GM21515 (cell line): Measurements from ENCODE around the gene SHROOM3.

ENCODE experiments used
- ATAC-seq: cut with Tn5 transposase; IDR thresholded peaks from one replicate; pipeline ENCODE4 v1.9.1; 2021; ENCODE audit not compliant: unreplicated experiment

SHROOM3 gene

DNA sequence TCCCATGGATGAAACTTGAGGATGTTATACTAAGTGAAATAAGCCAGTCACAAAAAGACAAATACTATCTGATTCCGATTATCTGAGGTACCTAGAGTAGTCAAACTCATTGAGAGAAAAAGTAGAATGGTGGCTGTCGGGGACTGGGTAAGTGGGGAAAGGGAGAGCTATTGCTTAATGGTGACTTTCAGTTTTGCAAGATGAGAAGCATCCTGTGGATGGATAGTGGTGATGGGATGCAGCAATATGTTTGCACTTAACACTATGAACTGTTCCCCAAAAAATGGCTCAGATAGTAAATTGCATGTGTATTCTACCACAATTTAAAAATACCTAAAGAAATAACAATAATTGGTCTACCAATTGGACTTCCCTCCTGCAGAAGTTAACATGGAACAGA lies 181.5 kb downstream of the SHROOM3 start:
- no peak for ATAC-seq

DNA sequence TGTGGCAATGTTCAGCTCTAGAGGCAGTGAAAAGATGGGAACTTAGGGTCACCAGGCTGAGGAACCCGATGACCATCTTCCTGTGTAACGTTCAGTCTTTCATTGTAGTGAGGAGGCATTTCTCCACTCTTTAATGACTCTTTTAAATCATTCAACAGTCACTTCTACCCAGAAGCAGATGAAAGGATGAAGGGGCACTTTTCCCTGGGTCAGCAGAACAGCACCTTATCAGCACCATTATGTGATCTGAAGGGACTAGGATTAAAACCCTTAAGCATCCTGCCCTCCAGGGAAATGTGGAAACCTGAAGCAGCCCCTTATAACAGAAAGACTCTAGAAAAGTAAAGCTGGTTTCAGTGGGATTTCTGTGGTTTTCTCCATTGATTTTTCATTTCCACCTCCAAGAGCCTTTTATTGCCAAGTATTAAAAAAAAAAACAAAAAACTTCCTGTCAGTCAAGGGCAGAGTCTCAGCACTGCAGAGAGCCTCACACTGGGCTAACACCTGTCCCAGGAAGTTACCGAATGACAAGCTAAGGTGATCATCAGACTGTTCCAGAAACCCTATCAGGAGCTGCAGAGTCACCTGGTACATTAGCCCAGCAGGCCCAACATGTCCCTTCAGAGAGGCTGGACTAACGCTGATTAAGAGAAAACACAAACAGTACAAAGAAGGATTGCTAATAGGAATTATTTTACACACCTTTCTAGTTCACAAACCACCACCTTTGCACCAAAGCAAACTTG lies 185.9 kb downstream of the SHROOM3 start:
- ATAC-seq: no peak

DNA sequence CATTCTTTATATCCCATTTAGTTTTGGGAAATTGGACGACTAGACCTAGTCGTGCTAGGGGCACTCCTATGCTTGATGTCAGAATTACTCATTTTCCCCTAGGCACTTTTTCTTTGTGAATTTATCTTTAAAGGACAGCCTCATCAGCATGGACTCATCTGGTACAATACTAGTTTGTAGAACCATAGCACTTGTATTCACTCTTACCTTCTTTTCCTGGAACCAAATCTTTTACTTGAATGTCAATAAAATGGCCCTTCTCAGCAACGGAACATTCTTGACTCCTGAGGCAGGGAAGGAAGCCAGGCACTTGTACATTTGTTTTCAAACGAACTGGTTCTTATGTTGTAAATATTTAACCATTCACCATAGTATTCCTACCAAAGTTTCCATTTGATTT lies 187.1 kb downstream of the SHROOM3 start:
- no peak for ATAC-seq

DNA sequence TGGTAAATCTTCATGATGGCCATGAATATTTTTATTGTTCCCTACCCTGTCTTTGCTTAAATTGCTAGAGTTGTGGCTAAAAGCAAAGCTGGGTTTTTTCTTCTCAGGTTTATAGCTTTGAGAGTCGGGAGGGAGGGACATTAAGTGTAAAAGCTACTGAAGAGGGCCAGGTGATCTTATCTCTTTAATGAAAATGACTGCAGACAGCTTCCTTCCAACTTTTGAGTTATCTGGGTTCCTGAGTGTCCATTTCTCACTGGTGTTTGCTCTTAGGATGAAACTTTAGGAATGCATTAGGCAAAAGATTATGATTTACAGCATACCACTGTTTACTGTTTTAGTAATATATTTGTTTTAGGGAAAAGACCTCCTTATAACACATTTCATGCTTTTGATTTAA lies 187.7 kb downstream of the SHROOM3 start:
- no peak for ATAC-seq

DNA sequence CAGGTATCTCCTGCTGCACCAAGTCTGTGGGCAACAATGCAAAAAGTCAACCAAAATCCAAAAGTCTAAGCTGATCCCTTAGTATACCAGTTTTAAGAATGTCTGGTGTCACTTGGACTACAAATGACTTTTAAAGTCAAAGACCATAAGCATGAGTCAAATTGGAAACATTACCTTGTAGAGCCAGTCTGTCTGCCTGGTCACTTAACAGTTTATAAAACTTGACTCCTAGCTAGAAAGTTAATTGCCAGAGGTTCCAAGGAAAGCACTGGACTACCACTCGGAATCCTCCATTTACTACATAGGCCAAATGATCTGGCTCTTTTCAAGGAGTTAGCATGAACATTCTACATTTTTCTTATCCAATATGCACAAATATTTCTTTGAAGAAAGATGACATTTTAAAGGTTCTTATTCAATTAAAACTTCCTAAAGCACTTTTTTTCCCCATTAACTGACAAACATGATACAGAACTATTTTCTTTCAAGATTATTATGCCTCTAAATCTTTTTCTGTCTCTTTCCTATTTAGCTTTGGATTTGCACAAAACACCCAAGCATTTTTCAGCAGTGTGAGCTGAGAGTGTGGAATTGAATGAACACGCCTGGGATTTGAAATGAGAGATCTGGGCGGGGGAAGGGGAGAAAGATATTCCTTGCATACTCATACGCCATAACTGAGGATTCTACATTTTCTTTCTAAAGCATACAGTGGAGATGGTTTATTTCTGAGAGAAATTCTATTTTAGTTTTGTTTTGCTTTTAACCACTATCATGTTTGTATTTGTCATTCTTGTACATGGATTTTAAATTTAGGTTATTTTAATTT lies 188.4 kb downstream of the SHROOM3 start:
- no peak for ATAC-seq

DNA sequence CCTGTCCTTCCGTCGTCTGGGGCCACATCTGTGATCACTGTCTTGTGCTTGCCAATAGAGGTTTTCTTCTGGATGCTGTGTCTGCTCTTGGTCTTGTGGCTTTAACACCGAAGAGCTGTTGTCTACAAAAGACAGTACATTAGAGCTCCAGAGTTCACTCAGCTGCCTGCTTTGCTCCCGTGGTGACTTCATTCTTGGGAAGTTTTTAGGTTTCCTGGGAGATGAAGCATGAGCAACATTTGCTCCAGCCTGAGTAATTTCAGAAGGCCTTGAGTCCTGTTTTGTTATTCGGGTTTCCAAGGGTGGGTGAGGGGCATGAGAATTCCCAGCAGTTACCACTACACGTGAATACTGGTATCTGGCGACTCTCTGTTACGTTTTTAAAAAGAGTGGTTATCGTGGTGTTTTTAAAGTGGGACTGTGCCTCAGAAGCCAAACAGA lies 189.2 kb downstream of the SHROOM3 start:
- no peak for ATAC-seq

DNA sequence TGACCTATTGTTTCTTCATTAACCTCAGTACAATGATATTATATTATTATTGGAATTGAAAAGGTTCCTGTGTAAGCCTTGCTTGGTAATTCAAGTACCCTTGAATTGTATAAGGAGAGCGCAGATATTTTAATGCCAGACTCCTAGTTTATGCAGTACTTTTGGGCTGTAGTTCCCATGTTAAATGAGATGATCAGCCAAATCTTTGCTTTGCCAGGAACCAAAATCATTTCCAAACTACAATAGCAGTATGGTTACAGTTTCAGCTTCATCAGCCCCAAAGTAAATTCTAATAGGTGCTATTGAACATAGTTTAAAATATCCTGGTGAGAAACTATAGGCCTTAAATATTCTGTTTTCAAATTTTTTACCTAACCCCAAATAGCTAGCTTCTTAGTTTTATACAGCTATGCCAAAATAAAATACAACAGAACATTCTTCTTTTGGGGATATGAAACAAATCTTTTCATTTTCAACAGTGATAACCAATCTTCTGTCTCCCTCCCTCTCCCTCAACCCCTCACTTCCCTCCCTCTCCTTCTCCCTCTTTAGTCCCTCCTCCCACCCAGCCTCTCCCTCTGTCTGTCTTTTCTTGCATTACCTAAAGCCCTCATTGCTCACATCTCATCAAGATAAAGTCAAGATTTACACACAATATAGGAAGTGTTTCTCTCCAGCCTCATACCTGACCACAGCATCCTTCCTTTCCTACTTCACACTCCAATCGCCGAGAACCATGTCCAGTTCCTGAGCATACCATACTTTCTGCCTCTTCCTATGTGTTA lies 190.1 kb downstream of the SHROOM3 start:
- no peak for ATAC-seq

DNA sequence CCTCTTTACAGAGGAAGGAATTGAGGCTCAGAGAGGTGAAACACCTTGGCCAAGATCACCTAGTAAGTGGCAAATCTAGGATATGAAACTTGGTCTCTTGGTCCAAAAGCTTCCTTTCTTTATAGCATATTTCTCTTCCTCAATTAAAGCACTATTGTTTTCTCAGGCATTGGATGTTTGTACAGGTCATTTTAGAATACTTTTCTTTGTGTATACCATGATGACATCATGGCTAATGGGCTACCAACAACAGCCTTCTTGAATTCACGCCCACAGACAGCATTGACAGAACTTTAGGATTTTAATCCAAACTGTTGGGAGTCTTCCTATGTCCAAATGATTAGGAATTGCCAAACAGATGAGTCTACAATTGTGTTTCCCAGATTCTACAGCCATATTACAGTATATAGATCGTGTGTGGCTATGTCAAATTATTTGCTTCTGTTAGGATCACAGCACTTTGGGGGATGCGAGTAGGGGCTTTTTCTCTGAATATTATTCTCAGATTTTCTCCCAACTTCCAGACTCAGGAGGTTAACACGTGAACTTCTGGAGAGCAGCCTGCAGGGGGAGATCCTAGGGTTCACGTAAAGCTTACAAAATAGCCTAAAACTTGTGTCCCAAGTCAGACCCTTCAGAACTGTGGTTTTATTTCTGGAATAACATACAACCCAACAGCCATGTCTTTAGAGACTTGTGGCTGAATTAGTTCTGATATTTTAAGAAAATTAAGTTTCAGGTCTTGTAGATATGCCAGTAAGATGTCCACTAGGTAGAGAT lies 191.8 kb downstream of the SHROOM3 start:
- ATAC-seq: no peak

DNA sequence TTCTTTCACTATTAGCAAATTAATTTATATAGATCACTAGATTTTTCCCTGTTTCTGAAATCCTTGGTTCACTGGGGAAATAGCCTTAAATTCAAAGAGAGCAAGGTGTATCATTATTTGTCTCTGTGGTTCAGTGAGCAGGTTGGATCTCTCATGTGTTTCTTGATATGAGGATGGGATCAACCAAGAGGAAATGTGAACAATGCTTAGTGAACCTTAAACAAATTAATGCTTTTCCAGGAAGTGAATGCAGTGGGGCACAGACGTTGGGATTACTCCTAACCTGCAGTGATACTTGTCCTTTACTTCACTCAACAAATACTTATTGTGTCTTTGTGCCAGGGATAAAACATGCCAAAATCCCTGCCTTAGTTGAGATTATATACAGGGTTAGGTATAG lies 193.2 kb downstream of the SHROOM3 start:
- no peak for ATAC-seq

DNA sequence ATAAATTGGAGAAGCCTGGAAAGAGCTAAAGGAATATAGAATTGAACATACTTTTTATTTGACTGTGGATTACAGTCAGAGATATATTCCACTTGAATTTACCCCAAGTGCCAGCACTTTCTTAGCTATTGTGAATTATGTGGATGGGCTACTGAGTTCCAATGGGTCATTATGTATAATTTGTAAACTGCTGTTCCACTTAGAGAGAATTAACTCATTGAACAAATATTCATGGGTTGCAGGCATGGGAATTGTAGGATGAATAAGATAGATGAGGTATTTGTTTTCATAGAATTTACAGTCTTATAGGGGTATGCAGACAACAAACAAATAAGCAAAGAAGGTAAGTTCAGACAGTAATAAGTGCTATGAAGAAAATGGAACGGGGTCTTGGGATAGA lies 195.7 kb downstream of the SHROOM3 start:
- ATAC-seq: no peak

DNA sequence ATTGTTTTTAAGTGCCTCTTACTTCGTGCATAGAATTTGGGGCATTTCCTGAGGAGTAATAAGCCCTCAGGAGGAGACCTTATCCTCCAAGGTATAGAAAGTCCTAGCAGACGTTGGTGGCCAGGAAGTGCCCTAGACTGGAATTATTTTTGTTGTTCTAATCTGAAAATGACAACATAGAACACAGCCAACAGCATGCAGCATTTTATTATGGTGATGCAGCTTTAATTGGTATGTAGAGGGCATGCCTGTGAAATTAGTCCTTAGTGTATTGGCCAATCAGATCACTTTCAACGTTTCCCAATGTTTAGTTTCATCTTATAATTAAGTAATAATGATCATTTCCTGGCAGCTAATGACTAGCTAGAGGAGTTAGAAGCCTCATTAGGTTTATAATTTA lies 199.2 kb downstream of the SHROOM3 start:
- no peak for ATAC-seq

DNA sequence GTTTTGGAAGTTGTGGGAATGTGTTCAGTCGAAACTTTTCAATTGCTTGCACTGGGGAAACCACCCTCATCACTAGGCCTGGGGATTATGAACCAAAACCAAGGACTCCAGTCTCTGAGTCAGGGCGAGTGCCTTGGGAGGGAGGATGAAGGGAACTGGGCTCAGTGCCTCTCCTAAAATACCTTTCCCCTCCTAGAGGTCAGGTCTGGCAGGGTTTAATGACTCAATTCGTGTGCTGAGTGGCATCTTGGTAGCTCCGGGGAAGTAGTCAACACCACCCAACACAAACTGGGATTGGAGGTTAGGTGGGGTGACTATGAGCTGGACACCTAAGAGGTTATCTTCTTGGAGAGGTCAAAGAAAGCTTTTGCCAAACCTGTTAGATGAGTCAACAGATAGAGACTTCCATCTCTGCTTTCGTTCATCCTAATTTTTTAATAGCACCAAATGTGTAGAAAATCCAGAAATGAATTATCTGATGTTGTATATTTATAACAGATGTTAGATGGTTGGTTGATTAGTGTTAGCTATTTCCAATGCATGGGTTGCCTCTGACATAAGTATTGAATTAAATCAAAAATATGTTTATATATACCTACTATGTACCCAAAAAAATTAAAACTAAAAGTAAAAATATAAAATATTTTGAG lies 202.8 kb downstream of the SHROOM3 start:
- ATAC-seq: no peak

DNA sequence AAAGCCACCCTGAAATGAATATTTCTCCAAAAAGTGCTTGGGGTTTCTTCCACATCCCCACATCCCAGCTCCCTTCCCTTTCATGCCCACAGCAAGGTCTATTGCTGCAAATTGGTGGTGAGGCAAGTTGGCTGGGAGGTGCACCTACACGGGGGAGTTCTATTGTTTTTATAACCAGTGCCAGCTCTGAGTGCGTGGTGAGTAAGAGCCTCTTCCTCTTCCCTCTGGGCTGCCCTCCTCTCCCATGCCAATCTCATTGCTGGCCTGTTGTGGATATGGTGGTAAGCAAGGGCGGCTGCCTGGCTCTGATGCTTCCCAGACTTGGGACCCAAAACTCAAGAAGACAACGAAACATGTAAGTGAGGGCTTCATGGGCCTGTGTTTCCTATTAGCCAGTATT lies 204.3 kb downstream of the SHROOM3 start:
- no peak for ATAC-seq

DNA sequence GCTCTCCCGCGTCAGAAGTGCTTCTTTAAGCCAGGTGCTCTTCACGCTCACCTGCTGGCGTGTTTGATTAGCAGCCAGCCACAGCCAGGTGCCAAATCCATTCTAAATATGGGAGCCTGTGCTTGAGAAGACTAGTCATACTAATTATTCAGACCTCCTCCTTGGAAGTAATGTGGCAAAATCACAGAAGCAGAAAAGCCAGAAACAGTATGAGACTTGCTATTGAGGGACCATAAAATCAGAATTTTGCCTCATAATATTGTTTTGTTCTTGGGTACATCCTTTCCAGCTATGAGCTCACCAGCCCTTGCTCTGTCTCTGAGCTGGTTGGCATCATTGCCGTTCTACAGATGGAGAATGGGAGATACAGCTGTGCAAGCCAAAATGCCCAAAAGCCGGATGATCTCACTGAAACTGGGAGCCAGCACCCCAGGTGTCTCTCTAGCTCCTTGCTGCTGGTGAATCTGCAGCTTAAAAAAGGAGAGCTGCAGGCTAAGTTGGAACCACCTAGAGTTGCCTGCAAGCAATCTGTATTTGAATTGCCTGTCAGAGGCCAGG lies 205.4 kb downstream of the SHROOM3 start:
- ATAC-seq: no peak

DNA sequence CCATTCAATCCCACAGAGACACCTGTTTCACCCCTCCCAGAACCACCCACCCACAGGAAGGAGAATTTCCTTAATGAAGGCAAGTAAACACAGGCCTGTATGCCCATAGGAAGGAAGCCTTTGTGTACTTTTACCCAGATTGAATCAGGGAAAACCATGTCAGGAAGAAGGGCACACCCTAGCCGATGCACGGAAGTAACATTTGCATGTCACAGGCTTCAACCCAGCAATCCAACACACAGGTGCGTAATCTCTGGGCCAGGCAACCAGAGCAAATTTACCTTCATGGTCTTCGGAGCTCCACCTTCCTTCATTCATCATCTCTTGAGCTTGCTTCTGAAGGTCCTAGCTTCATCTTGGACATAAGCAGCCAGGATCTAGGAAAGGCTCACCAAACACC lies 206.3 kb downstream of the SHROOM3 start:
- no peak for ATAC-seq

DNA sequence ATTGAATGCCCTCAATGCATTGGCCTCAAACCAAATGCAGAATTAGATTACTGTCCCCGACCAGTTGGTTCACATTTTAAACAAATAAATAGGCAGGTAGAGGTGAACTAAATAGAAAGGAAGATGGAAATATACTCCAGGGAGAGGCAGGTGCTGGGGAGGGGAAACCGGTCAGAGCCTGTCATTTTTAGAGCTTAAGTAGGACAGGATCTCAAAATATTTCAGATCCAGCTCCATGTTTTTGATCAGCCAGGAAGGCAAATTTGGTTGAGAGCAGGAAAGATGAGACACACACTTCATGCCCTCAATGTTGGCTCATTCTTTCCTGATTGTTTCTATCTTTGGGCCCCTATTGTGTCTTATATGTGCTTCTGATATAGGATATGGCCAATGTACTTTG lies 206.7 kb downstream of the SHROOM3 start:
- ATAC-seq: no peak

DNA sequence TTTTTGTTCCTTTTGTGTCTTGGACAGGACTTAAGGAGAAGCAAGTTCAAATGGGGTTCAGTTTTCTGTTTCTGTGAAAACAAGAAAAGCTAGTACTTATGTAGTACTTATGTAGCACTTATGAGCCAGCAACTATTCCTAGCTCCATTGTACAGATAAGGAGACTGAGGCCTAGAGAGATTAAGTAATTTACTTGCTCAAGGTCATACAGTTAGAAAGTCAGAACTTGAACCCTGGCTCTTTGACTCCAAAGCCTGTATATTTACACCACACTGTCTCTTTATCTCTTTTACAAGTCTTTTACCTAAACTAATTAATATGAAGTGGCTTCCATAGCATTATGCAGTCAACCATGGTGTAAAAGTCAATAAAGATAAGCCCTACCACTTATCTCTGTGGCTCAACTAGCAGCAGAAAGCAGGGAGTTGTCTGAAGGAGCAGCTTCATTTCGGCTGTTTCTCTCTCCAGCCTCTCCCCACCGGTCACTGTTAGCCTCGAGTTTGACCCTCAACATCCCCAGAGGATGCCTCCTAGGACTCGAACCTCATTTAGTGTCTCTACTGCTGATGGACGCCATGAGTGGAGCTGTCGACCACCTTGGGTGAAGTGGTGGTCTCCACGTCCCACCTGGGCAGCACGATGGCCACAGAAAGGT lies 209.9 kb downstream of the SHROOM3 start:
- ATAC-seq: no peak

DNA sequence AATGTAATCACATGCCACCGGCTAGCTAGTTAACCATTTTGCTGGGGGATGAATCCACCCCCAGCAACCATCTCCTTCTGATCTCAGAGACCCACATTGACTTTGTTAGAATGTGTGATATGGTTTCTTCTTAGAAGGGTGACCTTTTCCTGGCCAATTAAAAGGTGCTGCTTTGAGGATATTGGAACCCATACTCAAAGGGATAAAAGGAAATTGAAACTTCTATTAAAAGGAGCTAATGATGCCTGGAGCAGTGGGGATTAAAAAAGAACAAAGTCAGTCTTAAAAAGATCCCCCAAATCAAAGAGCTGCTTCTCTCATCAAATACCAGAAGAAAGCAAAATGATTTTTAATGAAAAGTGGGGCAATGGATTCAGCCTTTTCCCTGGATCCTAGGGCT lies 214.1 kb downstream of the SHROOM3 start:
- ATAC-seq: no peak

DNA sequence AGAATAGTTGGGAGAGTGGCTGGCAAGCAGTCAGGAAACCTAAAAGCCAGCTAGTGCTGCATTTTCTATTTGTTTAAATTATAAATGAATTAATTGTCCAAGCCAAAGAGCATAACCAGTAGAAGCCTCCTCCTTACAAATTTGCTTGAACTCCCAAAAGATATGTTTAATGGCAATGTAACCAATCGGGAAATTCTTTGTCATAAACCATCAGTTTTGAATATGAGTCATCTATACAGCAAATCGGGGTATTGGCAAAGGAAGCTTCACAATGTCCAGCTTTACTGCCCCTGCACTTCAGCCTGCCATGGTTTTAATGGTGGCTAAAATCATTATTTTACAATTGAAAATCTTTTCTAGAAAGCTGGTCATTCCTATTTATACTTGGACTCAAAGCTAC lies 216.6 kb downstream of the SHROOM3 start:
- no peak for ATAC-seq

DNA sequence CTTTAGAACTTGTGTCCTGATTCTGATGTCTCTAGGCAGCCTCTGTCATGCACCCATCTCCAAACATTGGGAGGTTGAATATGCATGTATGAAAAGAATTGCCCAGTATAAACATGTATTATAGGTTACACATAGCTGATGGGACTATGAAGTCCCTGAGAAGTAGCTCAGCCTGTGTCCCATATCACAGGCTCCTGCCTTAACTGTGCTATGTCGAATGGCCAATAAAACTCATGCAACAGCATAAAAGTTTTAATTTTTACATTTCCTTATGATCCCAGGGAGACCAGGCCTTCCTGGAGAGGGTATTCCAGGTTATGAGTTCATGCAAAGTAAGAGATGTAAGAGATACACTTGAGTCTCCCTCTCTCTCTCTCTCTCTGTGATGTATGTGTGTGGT lies 217.4 kb downstream of the SHROOM3 start:
- no peak for ATAC-seq
